ENCODE measurements around the gene ALDH1L1.

ALDH1L1 gene

GRCh38 chr3:126209741-126210140 lies 29.4 kb upstream of the ALDH1L1 start:
- ATAC-seq: no peak
- no peak for TF ChIP-seq ISL1 (CRISPR knock-in tag; IDR thresholded peaks at IDR 0.05)

GRCh38 chr3:126208606-126209256 lies 28.3 kb upstream of the ALDH1L1 start:
- TF ChIP-seq CSDC2 (CRISPR knock-in tag; IDR thresholded peaks at IDR 0.05) (0 out of 2 replicates have a peak, but pooled peaks have one; percentile 40), ZFP3 (CRISPR knock-in tag; IDR thresholded peaks at IDR 0.05) (no peak), TCF4 (CRISPR knock-in tag; IDR thresholded peaks at IDR 0.05; ENCODE audit: borderline replicate concordance) (no peak)
- ATAC-seq: peak; percentile 35

- ATAC-seq: no peak
- no peak for TF ChIP-seq RARB (CRISPR knock-in tag; IDR thresholded peaks at IDR 0.05)
- no peak for TF ChIP-seq ARNTL (CRISPR knock-in tag; IDR thresholded peaks at IDR 0.05; ENCODE audit: borderline replicate concordance, low read depth)
- TF ChIP-seq PATZ1 (CRISPR knock-in tag; IDR thresholded peaks at IDR 0.05; ENCODE audit: borderline replicate concordance): no peak
- no peak for TF ChIP-seq TCF4 (CRISPR knock-in tag; IDR thresholded peaks at IDR 0.05; ENCODE audit: borderline replicate concordance)
- no peak for TF ChIP-seq BACH2 (CRISPR knock-in tag; IDR thresholded peaks at IDR 0.05; ENCODE audit: borderline replicate concordance)
- no peak for TF ChIP-seq ZC3H10 (CRISPR knock-in tag; IDR thresholded peaks at IDR 0.05)
- TF ChIP-seq POU6F1 (CRISPR knock-in tag; IDR thresholded peaks at IDR 0.05; ENCODE audit: borderline replicate concordance, low read depth): no peak
- no peak for TF ChIP-seq ISL1 (CRISPR knock-in tag; IDR thresholded peaks at IDR 0.05)
- TF ChIP-seq CREB5 (CRISPR knock-in tag; IDR thresholded peaks at IDR 0.05; ENCODE audit: low read depth): no peak
- TF ChIP-seq TSHZ2 (CRISPR knock-in tag; IDR thresholded peaks at IDR 0.05): no peak
- TF ChIP-seq CSRNP3 (CRISPR knock-in tag; IDR thresholded peaks at IDR 0.05): no peak
- no peak for TF ChIP-seq CSDC2 (CRISPR knock-in tag; IDR thresholded peaks at IDR 0.05)
- TF ChIP-seq GLIS3 (CRISPR knock-in tag; IDR thresholded peaks at IDR 0.05): no peak
- TF ChIP-seq SNAI2 (CRISPR knock-in tag; IDR thresholded peaks at IDR 0.05): no peak
These were observed 27.8 kb upstream of the ALDH1L1 start for GRCh38 chr3:126208182-126208581.

GRCh38 chr3:126207166-126207565 lies 26.8 kb upstream of the ALDH1L1 start:
- no peak for ATAC-seq
- no peak for TF ChIP-seq ZNF8 (CRISPR knock-in tag; IDR thresholded peaks at IDR 0.05)
- no peak for TF ChIP-seq CREB5 (CRISPR knock-in tag; IDR thresholded peaks at IDR 0.05; ENCODE audit: low read depth)
- TF ChIP-seq ZFP3 (CRISPR knock-in tag; IDR thresholded peaks at IDR 0.05): no peak
- TF ChIP-seq POU6F1 (CRISPR knock-in tag; IDR thresholded peaks at IDR 0.05; ENCODE audit: borderline replicate concordance, low read depth): no peak
- no peak for TF ChIP-seq TSHZ2 (CRISPR knock-in tag; IDR thresholded peaks at IDR 0.05)
- TF ChIP-seq TCF4 (CRISPR knock-in tag; IDR thresholded peaks at IDR 0.05; ENCODE audit: borderline replicate concordance): no peak
- no peak for TF ChIP-seq TOX (CRISPR knock-in tag; IDR thresholded peaks at IDR 0.05; ENCODE audit: borderline replicate concordance)
- no peak for TF ChIP-seq ZNF565 (CRISPR knock-in tag; conservative IDR thresholded peaks at IDR 0.05; ENCODE audit: low read depth)
- TF ChIP-seq BACH2 (CRISPR knock-in tag; IDR thresholded peaks at IDR 0.05; ENCODE audit: borderline replicate concordance): no peak

All from SK-N-SH treated with all-trans-retinoic acid at 6 μM for 48 hours (cell line).